Brain microvascular endothelial cell (primary cell): ENCODE results near the gene UTF1.
"Not testable (repeated sequence)": the region's sequence is repeated elsewhere in the genome, so short reads cannot be mapped to it uniquely, and the experiment has no call there.

Experiments
- DNase-seq: peaks from one replicate; pipeline ENCODE4 v3.0.0-alpha.2; 2020
- H3K27ac ChIP-seq: fragments of 250-450 bp; sonication (Bioruptor Pico); 2 replicates; pipeline ENCODE4 v1.5.1; 2020; ENCODE audit warnings: mild to moderate bottlenecking, moderate library complexity
- H3K27me3 ChIP-seq: fragments of 250-450 bp; sonication (Bioruptor Pico); replicated peaks from 2 replicates; pipeline ENCODE4 v1.5.1; 2020; ENCODE audit warnings: mild to moderate bottlenecking
- H3K36me3 ChIP-seq: fragments of 250-450 bp; sonication (Bioruptor Pico); replicated peaks from 2 replicates; pipeline ENCODE4 v1.5.1; 2020; ENCODE audit warnings: mild to moderate bottlenecking
- H3K4me3 ChIP-seq: 2 replicates; pipeline ENCODE4 v1.5.1; 2011; ENCODE audit warnings: low read depth, mild to moderate bottlenecking, control low read depth, low read length, moderate library complexity
- CTCF ChIP-seq: IDR thresholded peaks from 2 replicates; pipeline ENCODE4 v1.5.1; 2011; ENCODE audit warnings: low read depth, mild to moderate bottlenecking, moderate library complexity, low read length, control low read depth, inconsistent platforms; ENCODE audit errors: missing control alignments
- in situ Hi-C: cut with HindIII; loops from 2 replicates; pipeline ENCODE4 v1.10.0; 2017; ENCODE audit warnings: low sequenced_read_pairs, low pct_ligation_motif_present

UTF1 gene

GRCh38 chr10:133219782-133220181 is 10.2 kb upstream of the UTF1 start:
- in situ Hi-C loops = no loop called here
- no peak for DNase-seq

GRCh38 chr10:133221331-133221730 is 8.7 kb upstream of the UTF1 start:
- no peak for TF ChIP-seq CTCF
- no peaks in the 10 kb centered on the region for H3K36me3 ChIP-seq
- DNase-seq = no peak
- in situ Hi-C loops = no loop called here
- H3K4me3 ChIP-seq = no peak overlapping the region
- no peaks in the 10 kb centered on the region for H3K27me3 ChIP-seq
- H3K27ac ChIP-seq = no peak overlapping the region

More at GRCh38 chr10:133219782-133220181, 10.2 kb upstream of the UTF1 start:
- TF ChIP-seq CTCF = no peak
- Histone ChIP-seq H3K27me3 (no peaks in the 10 kb centered on the region), H3K4me3 (no peak overlapping the region), H3K36me3 (no peaks in the 10 kb centered on the region), H3K27ac (no peak overlapping the region)

GRCh38 chr10:133221756-133222155 is 8.3 kb upstream of the UTF1 start:
- DNase-seq, H3K4me3 ChIP-seq, H3K27me3 ChIP-seq, H3K36me3 ChIP-seq, in situ Hi-C loops, H3K27ac ChIP-seq: not testable (repeated sequence)

- Histone ChIP-seq H3K36me3 (no peaks in the 10 kb centered on the region), H3K27me3 (peaks cover 9% of the 10 kb centered on the region), H3K27ac (no peak overlapping the region), H3K4me3 (no peak overlapping the region)
- in situ Hi-C loops = no loop called here
- DNase-seq = no peak
- TF ChIP-seq CTCF = no peak
Measured at GRCh38 chr10:133224076-133224475, 5.9 kb upstream of the UTF1 start.

GRCh38 chr10:133224756-133225372 is 5.2 kb upstream of the UTF1 start:
- Histone ChIP-seq H3K27ac (no peak overlapping the region), H3K27me3 (peaks cover 14% of the 10 kb centered on the region), H3K4me3 (no peak overlapping the region), H3K36me3 (no peaks in the 10 kb centered on the region)
- no peak for DNase-seq
- in situ Hi-C loops = no loop called here
- no peak for TF ChIP-seq CTCF

- in situ Hi-C loops = no loop called here
- no peak overlapping the region for H3K27ac ChIP-seq
Measured at GRCh38 chr10:133225707-133226191, 4.3 kb upstream of the UTF1 start.

More at GRCh38 chr10:133225707-133226191, 4.3 kb upstream of the UTF1 start:
- Histone ChIP-seq H3K4me3 (no peak overlapping the region), H3K36me3 (no peaks in the 10 kb centered on the region), H3K27me3 (peaks cover 19% of the 10 kb centered on the region)
- TF ChIP-seq CTCF = no peak
- no peak for DNase-seq
